ENCODE measurements around the gene MOV10. TPM values are rescaled to one million over a fixed set of nuclear protein-coding genes. Genes with fewer than 3 reads are reported as not detected.

MOV10 gene
- total and polyA plus RNA-seq, 2 of the 13 experiments (the other 11 are each of a cell fraction or from before 2014, with no cell fraction given): 56.4 to 58.2 TPM

GRCh38 chr1:112716133-112716720 is 41.8 kb downstream of the MOV10 start (continued):
- no peak for TF ChIP-seq MAFG (CRISPR knock-in tag; IDR thresholded peaks at IDR 0.05)
- TF ChIP-seq REL (CRISPR knock-in tag; conservative IDR thresholded peaks at IDR 0.05): no peak
- no peak for TF ChIP-seq SIX1 (CRISPR knock-in tag; IDR thresholded peaks at IDR 0.05; ENCODE audit: borderline replicate concordance)
- peak; percentile 88 for TF ChIP-seq RAD21 (CRISPR knock-in tag; IDR thresholded peaks at IDR 0.05)
- TF ChIP-seq ZNF816 (CRISPR knock-in tag; IDR thresholded peaks at IDR 0.05; ENCODE audit: borderline replicate concordance): no peak
- no peak for TF ChIP-seq TARDBP (CRISPR knock-in tag; IDR thresholded peaks at IDR 0.05)
- no peak for TF ChIP-seq NFYB (CRISPR knock-in tag; IDR thresholded peaks at IDR 0.05)
- TF ChIP-seq RXRB (CRISPR knock-in tag; IDR thresholded peaks at IDR 0.05; ENCODE audit: borderline replicate concordance): no peak
- no peak for TF ChIP-seq BORCS8-MEF2B (CRISPR knock-in tag; IDR thresholded peaks at IDR 0.05)
- no peak for TF ChIP-seq GATAD1 (CRISPR knock-in tag; IDR thresholded peaks at IDR 0.05)
- TF ChIP-seq SP2 (CRISPR knock-in tag; IDR thresholded peaks at IDR 0.05): no peak
- TF ChIP-seq ZBTB8A (CRISPR knock-in tag; IDR thresholded peaks at IDR 0.05; ENCODE audit: borderline replicate concordance, low read depth): no peak
- TF ChIP-seq ZNF713 (CRISPR knock-in tag; IDR thresholded peaks at IDR 0.05): no peak
- no peak for TF ChIP-seq ZSCAN29 (CRISPR knock-in tag; conservative IDR thresholded peaks at IDR 0.05)
- no peak for TF ChIP-seq ZEB1 (IDR thresholded peaks at IDR 0.05; ENCODE audit: insufficient replicate concordance, low read depth)
- no peak for TF ChIP-seq ETS1 (CRISPR knock-in tag; IDR thresholded peaks at IDR 0.05)
- TF ChIP-seq ZNF567 (CRISPR knock-in tag; IDR thresholded peaks at IDR 0.05; ENCODE audit: borderline replicate concordance): no peak
- TF ChIP-seq KMT2B (CRISPR knock-in tag; IDR thresholded peaks at IDR 0.05): no peak
- no peak for TF ChIP-seq ZNF7 (CRISPR knock-in tag; IDR thresholded peaks at IDR 0.05)
- TF ChIP-seq TSC22D2 (CRISPR knock-in tag; IDR thresholded peaks at IDR 0.05; ENCODE audit: borderline replicate concordance): peak; percentile 51; the same call in 1 of the 2 replicates
- TF ChIP-seq ZNF138 (CRISPR knock-in tag; IDR thresholded peaks at IDR 0.05; ENCODE audit: low read depth): no peak
- TF ChIP-seq ZNF274 (CRISPR knock-in tag; IDR thresholded peaks at IDR 0.05): no peak
- no peak; the same call in 1 of the 2 replicates for TF ChIP-seq GABPB1 (CRISPR knock-in tag; IDR thresholded peaks at IDR 0.05)
- TF ChIP-seq RXRA (CRISPR knock-in tag; IDR thresholded peaks at IDR 0.05): peak; percentile 50; the same call in 1 of the 2 replicates
- no peak for TF ChIP-seq ZNF354B (CRISPR knock-in tag; IDR thresholded peaks at IDR 0.05)
- 0 out of 2 replicates have a peak, but pooled peaks have one; percentile 30 for TF ChIP-seq ZNF605 (CRISPR knock-in tag; IDR thresholded peaks at IDR 0.05)
- no peak for TF ChIP-seq ZNF33A (CRISPR knock-in tag; IDR thresholded peaks at IDR 0.05; ENCODE audit: borderline replicate concordance)
- no peak for TF ChIP-seq NBN (conservative IDR thresholded peaks at IDR 0.05)
- no peak for TF ChIP-seq JUND (CRISPR knock-in tag; IDR thresholded peaks at IDR 0.05)
- TF ChIP-seq EEA1 (CRISPR knock-in tag; IDR thresholded peaks at IDR 0.05; ENCODE audit: borderline replicate concordance): 0 out of 2 replicates have a peak, but pooled peaks have one; percentile 38
- no peak for TF ChIP-seq ZMAT5 (CRISPR knock-in tag; IDR thresholded peaks at IDR 0.05; ENCODE audit: borderline replicate concordance, low read depth)
- TF ChIP-seq STAG1 (CRISPR knock-in tag; IDR thresholded peaks at IDR 0.05): peak; percentile 96
- no peak for TF ChIP-seq ZNF598 (CRISPR knock-in tag; IDR thresholded peaks at IDR 0.05; ENCODE audit: borderline replicate concordance)
- no peak for TF ChIP-seq PAWR (CRISPR knock-in tag; IDR thresholded peaks at IDR 0.05; ENCODE audit: borderline replicate concordance)
